Ovary (tissue), 9 donors: ENCODE measurements around the gene TRAF1. TPM values are rescaled to one million over a fixed set of nuclear protein-coding genes. Genes with fewer than 3 reads are reported as not detected.
A peak's percentile ranks its signal among the peaks of the same experiment; 100 is the strongest.

Experiments
- DNase-seq, 5 donors: peaks; one replicate each; pipeline ENCODE4 v3.0.0-alpha.2; 2019 to 2020
- H3K27ac ChIP-seq, 2 donors: fragments of 200-600 bp; one replicate each; pipeline versions ENCODE4 v1.5.1 to v1.8.0; 2019 to 2022
- H3K27me3 ChIP-seq: fragments of 200-600 bp; one replicate; pipeline ENCODE4 v1.8.0; 2022
- H3K36me3 ChIP-seq: fragments of 200-600 bp; sonication (generic); one replicate; pipeline ENCODE4 v1.5.1; 2019
- H3K4me1 ChIP-seq: one replicate; pipeline ENCODE4 v1.8.1; 2013; ENCODE audit warnings: mild to moderate bottlenecking, moderate library complexity; ENCODE audit not compliant: insufficient read depth
- H3K4me3 ChIP-seq: fragments of 200-600 bp; sonication (generic); one replicate; pipeline ENCODE4 v1.5.1; 2017
- H3K9me3 ChIP-seq, 2 donors: fragments of 200-600 bp in 1 of 2; sonication (generic) in 1 of 2; one replicate each; pipeline versions ENCODE4 v1.5.1 to v1.8.1; 2013 to 2019; ENCODE audit warnings: mild to moderate bottlenecking in 1 of 2, moderate library complexity in 1 of 2
- CTCF ChIP-seq, 3 donors: fragments of 450-650 bp in 2 of 3; fragments of 200-600 bp in 1 of 3; IDR thresholded peaks; one replicate each; pipeline versions ENCODE4 v1.5.1 to v1.8.0; 2016 to 2022; ENCODE audit warnings: antibody characterized with exemption in 3 of 3, mild to moderate bottlenecking in 1 of 3
- EP300 ChIP-seq: sonication (generic); formaldehyde crosslinking; IDR thresholded peaks from one replicate; pipeline ENCODE4 v1.6.1; 2017; ENCODE audit warnings: antibody characterized with exemption
- POLR2A ChIP-seq: fragments of 450-650 bp; IDR thresholded peaks from one replicate; pipeline ENCODE4 v1.6.1; 2017; ENCODE audit warnings: antibody characterized with exemption, mild to moderate bottlenecking, moderate library complexity
- WGBS, 3 donors: extraction: QIAGEN DNeasy Blood & Tissue Kit in 1 of 3; methylation state at CpG; one replicate each; pipeline versions ENCODE4 v1.1.5 to v1.1.7; 2013 to 2017; 5-methylcytosine and 5-hydroxymethylcytosine counted together
- intact Hi-C, 4 donors: fragments of 100-400 bp; cut with DNase I; formaldehyde crosslinking; loops; one replicate each; pipeline versions ENCODE4 v1.11.0 to v1.15.1; 2022 to 2023
- polyA plus RNA-seq, 2 donors: library from polyadenylated mRNA; stranded (reverse); fragments of 200-250 nt in 1 of 2; fragments of 350-450 nt in 1 of 2; fragmentation: Illumina TruSeq in 1 of 2; extraction: RNeasy Lipid Tissue Mini Kit (QIAGEN cat#74804) in 1 of 2; gene quantifications; one replicate each; pipeline ENCODE4 v1.2.3, GENCODE V29; 2013 to 2014
- total RNA-seq, 7 donors: library from RNA; depleted of rRNA in 2 of 7; stranded (reverse); fragments of >200 nt in 2 of 7; fragmentation: NEBNext Ultra II Directional in 3 of 7; extraction: Animal tissue kit (Norgen Biotek cat#: 25700) in 3 of 7; gene quantifications; one replicate each; pipeline versions ENCODE4 v1.1.0 to v1.2.4, GENCODE V29; 2016 to 2023
- donor health status: DM: no; HTN: no; CAD: no; lungs with moderate emphysema.
- donor health status: DM: no; HTN: no; CAD: no.
- donor health status: Bipolar disorder and iron deficiency.
- donor health status: DM: yes; HTN: yes; CAD: no.
- donor health status: DM: no; HTN: no; CAD: no.
- donor health status: DM: yes; HTN: yes; CAD: no.

The TRAF1 gene
- total and polyA plus RNA-seq, 9 donors, result 4.1 to 9.4 (median 5.5) TPM

GRCh38 chr9:120869360-120869687 lies 57.3 kb downstream of the TRAF1 start:
- H3K27me3 ChIP-seq, result no peaks in the 10 kb centered on the region
- H3K9me3 ChIP-seq, result no peaks in the 10 kb centered on the region
- DNase-seq, result no peak
- H3K36me3 ChIP-seq, result no peaks in the 10 kb centered on the region
- intact Hi-C loops, result loop anchor here in 1 of 4 donors (2.0 to 5.0 kb wide), 2 partner anchors 67 to 208 kb away; no protein-coding TSS in a partner anchor
- peak overlapping the region; percentile 41 for H3K4me3 ChIP-seq
- WGBS, 3 donors, result 17 to 27% (median 20%) methylated on average over 10 of the region's 10 CpGs
- H3K4me1 ChIP-seq, result peaks cover 6% of the 10 kb centered on the region
- H3K27ac ChIP-seq, result peak overlapping the region; percentile 54 to 82
- TF ChIP-seq POLR2A (no peak), CTCF (IDR thresholded peaks at IDR 0.05) (no peak), EP300 (no peak)

DNA sequence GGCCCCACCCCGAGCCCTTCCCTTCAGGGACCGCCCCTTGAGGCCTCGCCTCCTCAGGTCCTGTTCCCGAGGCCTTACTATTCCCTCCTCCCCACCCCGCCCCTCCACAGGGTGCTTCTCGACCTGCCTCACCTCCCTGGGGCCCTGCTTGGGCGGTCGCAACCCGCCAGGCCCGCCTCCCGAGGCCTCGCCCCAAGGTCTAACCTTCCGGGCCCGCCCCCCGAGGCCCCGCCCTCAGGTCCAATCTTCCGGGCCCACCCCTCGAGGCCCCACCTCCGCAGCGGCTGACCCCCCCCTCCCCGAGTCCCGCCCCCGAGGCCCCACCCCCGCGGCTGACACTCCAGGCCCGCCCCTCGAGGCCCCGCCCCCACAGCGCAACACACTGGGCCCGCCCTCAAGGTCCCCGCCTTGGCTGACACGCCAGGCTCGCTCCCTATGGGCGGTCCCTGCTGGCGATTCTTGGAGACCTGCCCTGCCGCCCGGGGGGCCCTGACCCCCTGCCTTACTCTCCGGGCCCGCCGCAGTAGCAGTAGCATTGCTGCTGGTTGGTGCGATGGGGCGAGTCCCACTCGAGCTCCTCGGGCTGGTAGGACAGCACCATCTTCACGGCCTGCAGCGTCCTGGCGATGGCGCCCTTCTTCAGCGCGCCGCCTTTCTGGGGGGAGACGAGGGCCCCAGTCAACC lies 57.8 kb downstream of the TRAF1 start:
- H3K27me3 ChIP-seq, result no peaks in the 10 kb centered on the region
- peak; percentile 97 to 98 (median 97) for DNase-seq
- no peaks in the 10 kb centered on the region for H3K36me3 ChIP-seq
- H3K4me1 ChIP-seq, result peaks cover 6% of the 10 kb centered on the region
- TF ChIP-seq CTCF (IDR thresholded peaks at IDR 0.05) (peak in 2 of 3 donors; percentile 62 to 70), EP300 (no peak), POLR2A (peak; percentile 46)
- intact Hi-C loops, result loop anchor here in 1 of 4 donors (2.0 to 5.0 kb wide), 2 partner anchors 68 to 208 kb away; no protein-coding TSS in a partner anchor
- H3K27ac ChIP-seq, result peak overlapping the region; percentile 54 to 83
- peak overlapping the region; percentile 41 for H3K4me3 ChIP-seq
- WGBS, 3 donors, result 2 to 7% (median 4%) methylated on average over 33 to 52 of the region's 52 CpGs
- H3K9me3 ChIP-seq, result no peaks in the 10 kb centered on the region

DNA sequence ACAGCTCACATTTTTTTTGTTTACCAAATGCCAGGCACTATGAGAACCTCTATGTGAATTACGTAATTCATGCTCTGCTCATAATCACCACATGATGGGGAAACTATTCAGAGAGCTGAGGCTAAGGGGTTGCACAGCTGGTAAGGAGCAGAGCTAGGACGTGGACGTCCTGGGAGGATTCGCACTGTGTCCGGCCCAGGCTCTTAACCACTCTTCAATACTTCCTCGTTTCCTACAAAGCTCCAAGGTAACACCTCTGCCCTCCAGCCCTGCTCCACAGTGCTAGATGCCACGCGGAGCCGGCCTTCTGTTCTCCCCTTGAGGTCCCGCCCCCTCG lies 58.3 kb downstream of the TRAF1 start:
- no peaks in the 10 kb centered on the region for H3K27me3 ChIP-seq
- H3K36me3 ChIP-seq, result no peaks in the 10 kb centered on the region
- TF ChIP-seq POLR2A (no peak), CTCF (IDR thresholded peaks at IDR 0.05) (peak in 2 of 3 donors; percentile 9 to 23)
- H3K4me3 ChIP-seq, result peak overlapping the region; percentile 36
- H3K9me3 ChIP-seq, result no peaks in the 10 kb centered on the region
- peaks cover 6% of the 10 kb centered on the region for H3K4me1 ChIP-seq
- intact Hi-C loops, result loop anchor here in 1 of 4 donors (2.0 to 5.0 kb wide), 2 partner anchors 68 to 209 kb away; no protein-coding TSS in a partner anchor
- H3K27ac ChIP-seq, result peak overlapping the region in 1 of 2 donors; percentile 83
- no peak for DNase-seq
- WGBS, 3 donors, result 16 to 22% (median 18%) methylated on average over 11 of the region's 11 CpGs

- Histone ChIP-seq H3K27me3 (no peaks in the 10 kb centered on the region), H3K9me3 (no peaks in the 10 kb centered on the region), H3K4me3 (no peak overlapping the region), H3K27ac (peak overlapping the region in 1 of 2 donors; percentile 83), H3K36me3 (no peaks in the 10 kb centered on the region), H3K4me1 (peaks cover 6% of the 10 kb centered on the region)
- DNase-seq, result peak in 2 of 5 donors; percentile 47 to 52
- intact Hi-C loops, result loop anchor here in 1 of 4 donors (2.0 to 5.0 kb wide), 2 partner anchors 69 to 209 kb away; no protein-coding TSS in a partner anchor
- TF ChIP-seq EP300 (no peak), CTCF (IDR thresholded peaks at IDR 0.05) (no peak), POLR2A (no peak)
- 83 to 85% (median 84%) methylated on average over 15 of the region's 15 CpGs for WGBS, 3 donors
Measured at GRCh38 chr9:120867676-120868338, 58.8 kb downstream of the TRAF1 start.
